Fibroblast of skin of back (primary cell): Measurements from ENCODE around the gene IFT172.

ENCODE experiments used
- DNase-seq: peaks from one replicate; pipeline ENCODE4 v3.0.0-alpha.2; 2013

IFT172 gene

GRCh38 chr2:27421660-27422250, 67.8 kb downstream of the IFT172 start:
- no peak for DNase-seq

GRCh38 chr2:27420996-27421395, 68.5 kb downstream of the IFT172 start:
- DNase-seq: no peak

- DNase-seq: no peak
These were observed 73.4 kb downstream of the IFT172 start for GRCh38 chr2:27416151-27416550.

GRCh38 chr2:27412419-27413152, 77.0 kb downstream of the IFT172 start:
- no peak for DNase-seq

GRCh38 chr2:27409321-27410073, 80.0 kb downstream of the IFT172 start, which contains the start of gene PPM1G:
Gene PPM1G, minus strand, starts transcription at chr2:27409591. Its CDS starts 169 bp downstream, at chr2:27409422.
- DNase-seq: peak; percentile 92

GRCh38 chr2:27408601-27409320, 80.8 kb downstream of the IFT172 start:
- DNase-seq: peak; percentile 19

GRCh38 chr2:27407798-27408491, 81.6 kb downstream of the IFT172 start:
- DNase-seq: peak; percentile 44

GRCh38 chr2:27400348-27401135, 89.0 kb downstream of the IFT172 start:
- DNase-seq: peak; percentile 15

- no peak for DNase-seq
These were observed 90.6 kb downstream of the IFT172 start for GRCh38 chr2:27398962-27399361.
